ENCODE measurements around the gene CD276.
A peak's percentile ranks its signal among the peaks of the same experiment; 100 is the strongest.
"Not testable (repeated sequence)": the region's sequence is repeated elsewhere in the genome, so short reads cannot be mapped to it uniquely, and the experiment has no call there.

CD276 gene

GRCh38 chr15:73704869-73705645 lies 20.9 kb downstream of the CD276 start:
- DNase-seq (ENCODE audit: low read depth) = no peak
- no peak overlapping the region for H3K4me3 ChIP-seq (ENCODE audit: low read depth, low read length)

- no peak overlapping the region for H3K4me3 ChIP-seq (ENCODE audit: low read depth, low read length)
- no peak for DNase-seq (ENCODE audit: low read depth)
Measured at GRCh38 chr15:73708691-73709090, 24.5 kb downstream of the CD276 start.

- no peak for DNase-seq (ENCODE audit: low read depth)
- H3K4me3 ChIP-seq (ENCODE audit: low read depth, low read length) = no peak overlapping the region
Measured at GRCh38 chr15:73709241-73709640, 25.1 kb downstream of the CD276 start.

GRCh38 chr15:73709686-73710085 lies 25.5 kb downstream of the CD276 start:
- no peak overlapping the region for H3K4me3 ChIP-seq (ENCODE audit: low read depth, low read length)
- no peak for DNase-seq (ENCODE audit: low read depth)

GRCh38 chr15:73710321-73710720 lies 26.1 kb downstream of the CD276 start:
- H3K4me3 ChIP-seq (ENCODE audit: low read depth, low read length) = no peak overlapping the region
- no peak for DNase-seq (ENCODE audit: low read depth)

GRCh38 chr15:73711526-73711925 lies 27.3 kb downstream of the CD276 start:
- no peak overlapping the region for H3K4me3 ChIP-seq (ENCODE audit: low read depth, low read length)

GRCh38 chr15:73712107-73712506 lies 27.9 kb downstream of the CD276 start:
- DNase-seq (ENCODE audit: low read depth) = no peak
- no peak overlapping the region for H3K4me3 ChIP-seq (ENCODE audit: low read depth, low read length)

More at GRCh38 chr15:73711526-73711925, 27.3 kb downstream of the CD276 start:
- no peak for DNase-seq (ENCODE audit: low read depth)

- no peak for DNase-seq (ENCODE audit: low read depth)
- H3K4me3 ChIP-seq (ENCODE audit: low read depth, low read length) = no peak overlapping the region
Measured at GRCh38 chr15:73714695-73715301, 30.6 kb downstream of the CD276 start.

GRCh38 chr15:73715417-73715816 lies 31.2 kb downstream of the CD276 start:
- no peak for DNase-seq (ENCODE audit: low read depth)
- H3K4me3 ChIP-seq (ENCODE audit: low read depth, low read length) = no peak overlapping the region

- no peak overlapping the region for H3K4me3 ChIP-seq (ENCODE audit: low read depth, low read length)
- no peak for DNase-seq (ENCODE audit: low read depth)
Measured at GRCh38 chr15:73716417-73716816, 32.2 kb downstream of the CD276 start.

GRCh38 chr15:73717206-73717605 lies 33.0 kb downstream of the CD276 start:
- no peak for DNase-seq (ENCODE audit: low read depth)
- no peak overlapping the region for H3K4me3 ChIP-seq (ENCODE audit: low read depth, low read length)

GRCh38 chr15:73717802-73718201 lies 33.6 kb downstream of the CD276 start:
- no peak overlapping the region for H3K4me3 ChIP-seq (ENCODE audit: low read depth, low read length)
- no peak for DNase-seq (ENCODE audit: low read depth)

GRCh38 chr15:73718694-73719093 lies 34.5 kb downstream of the CD276 start:
- no peak for DNase-seq (ENCODE audit: low read depth)
- H3K4me3 ChIP-seq (ENCODE audit: low read depth, low read length) = no peak overlapping the region

GRCh38 chr15:73722425-73722824 lies 38.2 kb downstream of the CD276 start:
- no peak overlapping the region for H3K4me3 ChIP-seq (ENCODE audit: low read depth, low read length)
- no peak for DNase-seq (ENCODE audit: low read depth)

- DNase-seq (ENCODE audit: low read depth) = no peak
- H3K4me3 ChIP-seq (ENCODE audit: low read depth, low read length) = no peak overlapping the region
Measured at GRCh38 chr15:73723191-73723590, 39.0 kb downstream of the CD276 start.

- no peak overlapping the region for H3K4me3 ChIP-seq (ENCODE audit: low read depth, low read length)
- no peak for DNase-seq (ENCODE audit: low read depth)
Measured at GRCh38 chr15:73724212-73724611, 40.0 kb downstream of the CD276 start.

- no peak overlapping the region for H3K4me3 ChIP-seq (ENCODE audit: low read depth, low read length)
- DNase-seq (ENCODE audit: low read depth) = peak; percentile 29
Measured at GRCh38 chr15:73727330-73727976, 43.3 kb downstream of the CD276 start.

- DNase-seq (ENCODE audit: low read depth); H3K4me3 ChIP-seq (ENCODE audit: low read depth, low read length): not testable (repeated sequence)
Measured at GRCh38 chr15:73732051-73732450, 47.9 kb downstream of the CD276 start.

GRCh38 chr15:73732930-73733329 lies 48.7 kb downstream of the CD276 start:
- no peak for DNase-seq (ENCODE audit: low read depth)
- no peak overlapping the region for H3K4me3 ChIP-seq (ENCODE audit: low read depth, low read length)

GRCh38 chr15:73737535-73737934 lies 53.4 kb downstream of the CD276 start:
- no peak overlapping the region for H3K4me3 ChIP-seq (ENCODE audit: low read depth, low read length)
- no peak for DNase-seq (ENCODE audit: low read depth)

All from skeletal muscle cell (primary cell).